A549 (cell line): ENCODE measurements around the gene OGFOD2. TPM values are rescaled to one million over a fixed set of nuclear protein-coding genes. Genes with fewer than 3 reads are reported as not detected.

Experiments used
- ATAC-seq, 2 experiments: fragments of 200-7000 bp in 1 of 2; fragments of >200 bp in 1 of 2; cut with Nextera tagmentation in 1 of 2; cut with Tn5 transposase in 1 of 2; 3 replicates each; pipeline versions ENCODE4 v1.8.0 to v1.9.1; 2018 to 2020; ENCODE audit warnings: mild to moderate bottlenecking in 1 of 2, moderate library complexity in 1 of 2
- CTCF ChIA-PET: fragments of 300-600 bp; sonication (Branson Sonifier 250); formaldehyde crosslinking; extraction: SDS; loops from one replicate; lab custom pipeline; 2021; ENCODE audit warnings: antibody characterized with exemption, inconsistent platforms; lab: Yijun Ruan, JAX
- POLR2A ChIA-PET: fragments of 350-600 bp; formaldehyde crosslinking; extraction: SDS; loops from one replicate; lab custom pipeline; 2021; ENCODE audit warnings: antibody characterized with exemption, inconsistent platforms; lab: Yijun Ruan, JAX
- DNase-seq, 2 experiments: peaks; one replicate each; pipeline versions ENCODE4 v3.0.0 to v3.0.0-alpha.2; 2011 to 2016; ENCODE audit warnings: low read depth in 1 of 2, low spot score in 1 of 2
- FAIRE-seq: peaks from 2 replicates; lab custom pipeline; 2011; peaks lifted over from hg19 to GRCh38; lab: Jason Lieb, UNC
- H3K27ac ChIP-seq, 2 experiments: fragments of >200 bp; sonication (Bioruptor Twin); formaldehyde crosslinking; 3 replicates each; pipeline ENCODE4 v1.5.1; 2016 to 2017
- H3K4me1 ChIP-seq: fragments of >200 bp; sonication (Bioruptor Twin); formaldehyde crosslinking; 3 replicates; pipeline ENCODE4 v1.6.1; 2016
- H3K4me2 ChIP-seq: fragments of >200 bp; sonication (Bioruptor Twin); formaldehyde crosslinking; 3 replicates; pipeline ENCODE4 v1.6.1; 2016
- H3K4me3 ChIP-seq: fragments of >200 bp; sonication (Bioruptor Twin); formaldehyde crosslinking; 3 replicates; pipeline ENCODE4 v1.5.1; 2016
- H3K9me3 ChIP-seq: fragments of >200 bp; sonication (Bioruptor Twin); formaldehyde crosslinking; 3 replicates; pipeline ENCODE4 v1.6.1; 2016
- CBX8 ChIP-seq: fragments of 200-600 bp; sonication (generic); IDR thresholded peaks from 2 replicates; pipeline ENCODE4 v1.6.1; 2016
- CHD2 ChIP-seq: fragments of 150-350 bp; IDR thresholded peaks from 2 replicates; pipeline ENCODE4 v1.6.1; 2014; ENCODE audit warnings: low read length; ENCODE audit not compliant: partially characterized antibody
- EHMT2 ChIP-seq: fragments of 200-600 bp; sonication (generic); IDR thresholded peaks from 2 replicates; pipeline ENCODE4 v1.6.1; 2016; ENCODE audit warnings: antibody characterized with exemption, low read depth, mild to moderate bottlenecking, moderate library complexity
- EP300 ChIP-seq, 2 experiments: fragments of >200 bp; sonication (Bioruptor Twin); formaldehyde crosslinking; IDR thresholded peaks; 2 replicates in 1 of 2; 3 replicates in 1 of 2; pipeline ENCODE4 v1.6.1; 2016 to 2017
- ESRRA ChIP-seq: fragments of 150-350 bp; IDR thresholded peaks from 2 replicates; pipeline ENCODE4 v1.6.1; 2014; ENCODE audit warnings: mild to moderate bottlenecking, low read length, borderline replicate concordance
- HDAC2 ChIP-seq: fragments of 200-600 bp; sonication (generic); IDR thresholded peaks from 2 replicates; pipeline ENCODE4 v1.6.1; 2016
- HEYL ChIP-seq: fragments of 250-450 bp; sonication (Bioruptor Pico); IDR thresholded peaks from 2 replicates; pipeline ENCODE4 v1.8.0; 2021; ENCODE audit warnings: mild to moderate bottlenecking, moderate library complexity
- HOXB5 ChIP-seq: fragments of 250-450 bp; sonication (Bioruptor Pico); IDR thresholded peaks from 2 replicates; pipeline ENCODE4 v1.5.0; 2020; ENCODE audit warnings: mild to moderate bottlenecking, moderate library complexity
- JUNB ChIP-seq: fragments of >200 bp; sonication (Bioruptor Twin); formaldehyde crosslinking; IDR thresholded peaks from 2 replicates; pipeline ENCODE4 v1.6.1; 2016
- KDM5A ChIP-seq: fragments of 200-600 bp; sonication (generic); IDR thresholded peaks from 2 replicates; pipeline ENCODE4 v1.6.1; 2016; ENCODE audit warnings: antibody characterized with exemption, mild to moderate bottlenecking
- MAFK ChIP-seq: fragments of 450-650 bp; IDR thresholded peaks from 2 replicates; pipeline ENCODE4 v1.6.1; 2014; ENCODE audit not compliant: partially characterized antibody
- MYC ChIP-seq: IDR thresholded peaks from 2 replicates; pipeline ENCODE4 v1.6.1; 2012; ENCODE audit warnings: mild to moderate bottlenecking, inconsistent platforms, low read length, improper control_type of control experiment, borderline replicate concordance
- NR3C1 ChIP-seq: fragments of >200 bp; sonication (Bioruptor Twin); formaldehyde crosslinking; IDR thresholded peaks from 3 replicates; pipeline ENCODE4 v1.6.1; 2017
- PHF8 ChIP-seq: fragments of 200-600 bp; sonication (generic); IDR thresholded peaks from 2 replicates; pipeline ENCODE4 v1.6.1; 2016; ENCODE audit warnings: low read depth, mild to moderate bottlenecking, antibody characterized with exemption, moderate library complexity, borderline replicate concordance
- POLR2A ChIP-seq: IDR thresholded peaks from 2 replicates; pipeline ENCODE4 v1.6.1; 2012; ENCODE audit warnings: mild to moderate bottlenecking, low read length
- RARB ChIP-seq: fragments of 250-450 bp; sonication (Bioruptor Pico); IDR thresholded peaks from 2 replicates; pipeline ENCODE4 v1.8.0; 2021; ENCODE audit warnings: mild to moderate bottlenecking, moderate library complexity
- RNF2 ChIP-seq: fragments of 200-600 bp; sonication (generic); IDR thresholded peaks from 2 replicates; pipeline ENCODE4 v1.6.1; 2016; ENCODE audit warnings: low read depth, mild to moderate bottlenecking, antibody characterized with exemption, moderate library complexity, borderline replicate concordance
- ZFP36 ChIP-seq: fragments of 450-650 bp; IDR thresholded peaks from 2 replicates; pipeline ENCODE4 v1.6.1; 2014; ENCODE audit warnings: borderline replicate concordance; ENCODE audit not compliant: partially characterized antibody
- ZSCAN20 ChIP-seq: fragments of 250-450 bp; sonication (Bioruptor Pico); IDR thresholded peaks from 2 replicates; pipeline ENCODE4 v1.8.0; 2022; ENCODE audit warnings: mild to moderate bottlenecking, moderate library complexity
- WGBS: methylation state at CpG from one replicate; pipeline ENCODE4 v1.1.6; 2017; ENCODE audit errors: missing lambda C conversion rate; 5-methylcytosine and 5-hydroxymethylcytosine counted together
- polyA plus RNA-seq, 4 experiments: library from polyadenylated mRNA; depleted of rRNA in 3 of 4; stranded (reverse); fragments of >200 nt; fragmentation: RNase III in 1 of 4; extraction: RNeasy Plus Mini Kit Qiagen cat#74134 plus additional on column Dnase treatment in 1 of 4; gene quantifications; 2 replicates in 3 of 4; 3 replicates in 1 of 4; pipeline ENCODE4 v1.2.3, GENCODE V29; 2011 to 2017
- TF ChIP-seq, protein P1 (sequence below): fragments of 250-450 bp; sonication (Bioruptor Pico); IDR thresholded peaks from 2 replicates; pipeline ENCODE4 v1.5.0; 2021; ENCODE audit warnings: mild to moderate bottlenecking, moderate library complexity, borderline replicate concordance
- TF ChIP-seq, protein P2 (sequence below): fragments of 250-450 bp; sonication (Bioruptor Pico); IDR thresholded peaks from 2 replicates; pipeline ENCODE4 v1.5.0; 2020; ENCODE audit warnings: low read depth, mild to moderate bottlenecking, moderate library complexity
- TF ChIP-seq, protein P3 (sequence below): fragments of >200 bp; sonication (Bioruptor Twin); formaldehyde crosslinking; IDR thresholded peaks from 3 replicates; pipeline ENCODE4 v1.5.1; 2016
- TF ChIP-seq, protein P4 (sequence below): IDR thresholded peaks from 2 replicates; pipeline ENCODE4 v1.6.1; 2012
- TF ChIP-seq, protein P5 (sequence below): fragments of 150-350 bp; IDR thresholded peaks from 2 replicates; pipeline ENCODE4 v1.6.1; 2014; ENCODE audit warnings: low read depth, mild to moderate bottlenecking, low read length
- TF ChIP-seq, protein P6 (sequence below): fragments of >200 bp; sonication (Bioruptor Twin); formaldehyde crosslinking; IDR thresholded peaks from 2 replicates; pipeline ENCODE4 v1.6.1; 2016

The OGFOD2 gene
- polyA plus RNA-seq, 2 of the 4 experiments (the other 2 are of a cell fraction) = 11.0 to 18.2 TPM

DNA sequence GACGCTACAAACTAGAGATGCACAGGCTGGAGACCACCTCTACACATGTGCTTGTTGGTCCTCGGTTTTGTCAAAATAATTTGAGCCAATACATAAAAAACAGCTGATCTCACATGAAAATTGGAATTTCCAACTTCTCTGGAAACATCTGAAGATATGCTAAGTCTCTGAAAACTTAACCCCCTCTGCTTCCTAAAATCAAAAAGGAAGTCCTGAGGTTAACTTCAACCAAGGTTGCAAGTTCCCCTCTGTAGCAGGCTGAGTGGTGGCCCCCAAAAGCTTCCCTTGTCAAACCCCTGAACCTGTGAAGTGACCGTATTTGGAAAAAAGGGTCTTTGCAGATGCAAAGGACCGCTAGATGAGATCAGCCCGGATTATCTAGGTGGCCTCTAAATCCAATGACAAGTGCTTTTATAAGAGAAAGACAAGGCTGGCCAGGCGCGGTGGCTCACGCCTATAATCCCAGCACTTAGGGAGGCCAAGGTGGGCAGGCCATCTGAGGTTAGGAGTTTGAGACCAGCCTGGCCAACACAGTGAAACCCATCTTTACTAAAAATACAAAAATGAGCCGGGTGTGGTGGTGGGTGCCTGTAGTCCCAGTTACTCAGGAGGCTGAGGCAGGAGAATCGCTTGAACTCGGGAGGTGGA lies 47.2 kb upstream of the OGFOD2 start:
- Histone ChIP-seq H3K4me1 (0 out of 3 replicates have a peak, but pooled peaks cover 3% of the 10 kb centered on the region), H3K4me3 (no peak overlapping the region), H3K4me2 (no peak overlapping the region), H3K9me3 (no peaks in the 10 kb centered on the region), H3K27ac (no peak overlapping the region)
- POLR2A ChIA-PET = no interaction called here
- CTCF ChIA-PET = interaction anchor here (0.6 to 1.7 kb wide), 5 partner anchors 25 to 312 kb away, joined by 3 to 7 read pairs (median 4); no protein-coding TSS in a partner anchor
- DNase-seq (no peak), ATAC-seq (no peak), FAIRE-seq (no peak)
- TF ChIP-seq JUNB (no peak), POLR2A (no peak), CBX8 (no peak), HEYL (no peak), KDM5A (no peak), CHD2 (no peak), MAFK (no peak), EHMT2 (no peak), HOXB5 (CRISPR knock-in tag) (no peak), ESRRA (no peak), ZFP36 (no peak)
- TF ChIP-seq, protein P1, sequence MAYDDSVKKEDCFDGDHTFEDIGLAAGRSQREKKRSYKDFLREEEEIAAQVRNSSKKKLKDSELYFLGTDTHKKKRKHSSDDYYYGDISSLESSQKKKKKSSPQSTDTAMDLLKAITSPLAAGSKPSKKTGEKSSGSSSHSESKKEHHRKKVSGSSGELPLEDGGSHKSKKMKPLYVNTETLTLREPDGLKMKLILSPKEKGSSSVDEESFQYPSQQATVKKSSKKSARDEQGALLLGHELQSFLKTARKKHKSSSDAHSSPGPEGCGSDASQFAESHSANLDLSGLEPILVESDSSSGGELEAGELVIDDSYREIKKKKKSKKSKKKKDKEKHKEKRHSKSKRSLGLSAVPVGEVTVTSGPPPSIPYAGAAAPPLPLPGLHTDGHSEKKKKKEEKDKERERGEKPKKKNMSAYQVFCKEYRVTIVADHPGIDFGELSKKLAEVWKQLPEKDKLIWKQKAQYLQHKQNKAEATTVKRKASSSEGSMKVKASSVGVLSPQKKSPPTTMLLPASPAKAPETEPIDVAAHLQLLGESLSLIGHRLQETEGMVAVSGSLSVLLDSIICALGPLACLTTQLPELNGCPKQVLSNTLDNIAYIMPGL (CRISPR knock-in tag) = no peak
- TF ChIP-seq, protein P2, sequence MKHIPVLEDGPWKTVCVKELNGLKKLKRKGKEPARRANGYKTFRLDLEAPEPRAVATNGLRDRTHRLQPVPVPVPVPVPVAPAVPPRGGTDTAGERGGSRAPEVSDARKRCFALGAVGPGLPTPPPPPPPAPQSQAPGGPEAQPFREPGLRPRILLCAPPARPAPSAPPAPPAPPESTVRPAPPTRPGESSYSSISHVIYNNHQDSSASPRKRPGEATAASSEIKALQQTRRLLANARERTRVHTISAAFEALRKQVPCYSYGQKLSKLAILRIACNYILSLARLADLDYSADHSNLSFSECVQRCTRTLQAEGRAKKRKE = no peak
- TF ChIP-seq, protein P3, sequence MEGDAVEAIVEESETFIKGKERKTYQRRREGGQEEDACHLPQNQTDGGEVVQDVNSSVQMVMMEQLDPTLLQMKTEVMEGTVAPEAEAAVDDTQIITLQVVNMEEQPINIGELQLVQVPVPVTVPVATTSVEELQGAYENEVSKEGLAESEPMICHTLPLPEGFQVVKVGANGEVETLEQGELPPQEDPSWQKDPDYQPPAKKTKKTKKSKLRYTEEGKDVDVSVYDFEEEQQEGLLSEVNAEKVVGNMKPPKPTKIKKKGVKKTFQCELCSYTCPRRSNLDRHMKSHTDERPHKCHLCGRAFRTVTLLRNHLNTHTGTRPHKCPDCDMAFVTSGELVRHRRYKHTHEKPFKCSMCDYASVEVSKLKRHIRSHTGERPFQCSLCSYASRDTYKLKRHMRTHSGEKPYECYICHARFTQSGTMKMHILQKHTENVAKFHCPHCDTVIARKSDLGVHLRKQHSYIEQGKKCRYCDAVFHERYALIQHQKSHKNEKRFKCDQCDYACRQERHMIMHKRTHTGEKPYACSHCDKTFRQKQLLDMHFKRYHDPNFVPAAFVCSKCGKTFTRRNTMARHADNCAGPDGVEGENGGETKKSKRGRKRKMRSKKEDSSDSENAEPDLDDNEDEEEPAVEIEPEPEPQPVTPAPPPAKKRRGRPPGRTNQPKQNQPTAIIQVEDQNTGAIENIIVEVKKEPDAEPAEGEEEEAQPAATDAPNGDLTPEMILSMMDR = no peak
- 83% methylated on average over 11 of the region's 11 CpGs for WGBS

DNA sequence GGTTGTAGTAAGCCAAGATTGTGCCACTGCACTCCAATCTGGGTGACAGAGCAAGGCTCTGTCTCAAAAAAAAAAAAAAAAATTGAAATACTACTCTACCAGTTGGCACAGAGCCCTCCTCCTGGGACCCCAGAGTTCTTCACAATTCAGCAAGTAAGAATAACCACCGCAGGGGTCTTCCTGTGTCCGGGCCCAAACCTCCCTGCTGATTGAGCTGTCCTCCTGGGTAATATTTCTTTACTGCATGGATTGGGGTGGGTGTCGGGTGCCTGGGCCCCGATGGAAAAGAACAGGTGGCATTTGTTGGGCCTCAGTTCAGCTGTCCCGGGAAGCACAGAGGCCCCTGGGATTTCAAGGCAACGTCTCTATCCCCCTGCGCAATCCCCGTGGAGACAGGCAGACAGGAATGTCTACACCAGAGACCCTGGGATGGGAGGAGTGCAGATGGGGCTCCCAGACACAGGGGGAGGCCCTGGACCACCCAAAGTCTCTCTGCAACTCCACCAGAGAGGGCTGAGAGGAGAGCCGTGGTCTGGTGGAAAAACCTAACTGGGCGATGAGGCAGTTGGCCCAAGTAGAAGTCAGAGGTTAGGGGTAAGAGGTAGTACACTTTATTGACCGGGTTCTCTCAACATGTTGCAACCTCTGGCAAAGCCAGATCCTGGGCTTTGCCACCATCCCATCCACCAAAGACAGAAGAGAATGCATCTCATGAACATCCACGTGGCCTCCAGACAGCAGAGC lies 46.5 kb upstream of the OGFOD2 start:
- WGBS = 85% methylated on average over 12 of the region's 12 CpGs
- no peak for TF ChIP-seq NR3C1
- no peak for TF ChIP-seq HOXB5 (CRISPR knock-in tag)
- TF ChIP-seq EP300 (IDR thresholded peaks at IDR 0.05) = no peak
- TF ChIP-seq RARB (CRISPR knock-in tag) = no peak
- no peak for TF ChIP-seq HDAC2
- TF ChIP-seq, protein P4, sequence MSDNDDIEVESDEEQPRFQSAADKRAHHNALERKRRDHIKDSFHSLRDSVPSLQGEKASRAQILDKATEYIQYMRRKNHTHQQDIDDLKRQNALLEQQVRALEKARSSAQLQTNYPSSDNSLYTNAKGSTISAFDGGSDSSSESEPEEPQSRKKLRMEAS = no peak
- no peak for TF ChIP-seq PHF8
- no peak for TF ChIP-seq ZFP36
- TF ChIP-seq CBX8 = no peak
- TF ChIP-seq HEYL = no peak
- TF ChIP-seq ZSCAN20 (CRISPR knock-in tag) = no peak
- TF ChIP-seq MYC = no peak
- TF ChIP-seq, protein P5, sequence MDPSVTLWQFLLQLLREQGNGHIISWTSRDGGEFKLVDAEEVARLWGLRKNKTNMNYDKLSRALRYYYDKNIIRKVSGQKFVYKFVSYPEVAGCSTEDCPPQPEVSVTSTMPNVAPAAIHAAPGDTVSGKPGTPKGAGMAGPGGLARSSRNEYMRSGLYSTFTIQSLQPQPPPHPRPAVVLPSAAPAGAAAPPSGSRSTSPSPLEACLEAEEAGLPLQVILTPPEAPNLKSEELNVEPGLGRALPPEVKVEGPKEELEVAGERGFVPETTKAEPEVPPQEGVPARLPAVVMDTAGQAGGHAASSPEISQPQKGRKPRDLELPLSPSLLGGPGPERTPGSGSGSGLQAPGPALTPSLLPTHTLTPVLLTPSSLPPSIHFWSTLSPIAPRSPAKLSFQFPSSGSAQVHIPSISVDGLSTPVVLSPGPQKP = no peak
- no peak for TF ChIP-seq RNF2
- TF ChIP-seq, protein P6, sequence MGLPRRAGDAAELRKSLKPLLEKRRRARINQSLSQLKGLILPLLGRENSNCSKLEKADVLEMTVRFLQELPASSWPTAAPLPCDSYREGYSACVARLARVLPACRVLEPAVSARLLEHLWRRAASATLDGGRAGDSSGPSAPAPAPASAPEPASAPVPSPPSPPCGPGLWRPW = no peak
- Histone ChIP-seq H3K4me1 (0 out of 3 replicates have a peak, but pooled peaks cover 3% of the 10 kb centered on the region), H3K27ac (no peak overlapping the region), H3K9me3 (no peaks in the 10 kb centered on the region), H3K4me2 (no peak overlapping the region), H3K4me3 (no peak overlapping the region)
- FAIRE-seq (no peak), DNase-seq (no peak), ATAC-seq (no peak)
- ChIA-PET POLR2A (no interaction called here), CTCF (interaction anchor here (0.6 to 1.7 kb wide), 3 partner anchors 24 to 312 kb away, joined by 3 to 7 read pairs (median 7); no protein-coding TSS in a partner anchor)
